ENCODE results near the gene PI4K2A. TPM values are rescaled to one million over a fixed set of nuclear protein-coding genes. Genes with fewer than 3 reads are reported as not detected.
"Not testable (repeated sequence)": the region's sequence is repeated elsewhere in the genome, so short reads cannot be mapped to it uniquely, and the experiment has no call there.

The PI4K2A gene
- total RNA-seq, 4 donors from 2014 or later: 16.1 to 18.5 (median 17.9) TPM

- DNase-seq (no peak), ATAC-seq (no peak)
- no peak overlapping the region for H3K4me3 ChIP-seq
- H3K9me3 ChIP-seq: no peaks in the 10 kb centered on the region
- no peak overlapping the region for H3K27ac ChIP-seq
- peaks cover 0 to 11% of the 10 kb centered on the region in 2 donors for H3K36me3 ChIP-seq
- intact Hi-C loops (cut with DNase I; ENCODE audit: low total_unique reads): loop anchor here (5.0 kb wide), 1 partner anchor 146 kb away; the partner anchor contains the start of genes MMS19 and UBTD1
- TF ChIP-seq, protein P1, sequence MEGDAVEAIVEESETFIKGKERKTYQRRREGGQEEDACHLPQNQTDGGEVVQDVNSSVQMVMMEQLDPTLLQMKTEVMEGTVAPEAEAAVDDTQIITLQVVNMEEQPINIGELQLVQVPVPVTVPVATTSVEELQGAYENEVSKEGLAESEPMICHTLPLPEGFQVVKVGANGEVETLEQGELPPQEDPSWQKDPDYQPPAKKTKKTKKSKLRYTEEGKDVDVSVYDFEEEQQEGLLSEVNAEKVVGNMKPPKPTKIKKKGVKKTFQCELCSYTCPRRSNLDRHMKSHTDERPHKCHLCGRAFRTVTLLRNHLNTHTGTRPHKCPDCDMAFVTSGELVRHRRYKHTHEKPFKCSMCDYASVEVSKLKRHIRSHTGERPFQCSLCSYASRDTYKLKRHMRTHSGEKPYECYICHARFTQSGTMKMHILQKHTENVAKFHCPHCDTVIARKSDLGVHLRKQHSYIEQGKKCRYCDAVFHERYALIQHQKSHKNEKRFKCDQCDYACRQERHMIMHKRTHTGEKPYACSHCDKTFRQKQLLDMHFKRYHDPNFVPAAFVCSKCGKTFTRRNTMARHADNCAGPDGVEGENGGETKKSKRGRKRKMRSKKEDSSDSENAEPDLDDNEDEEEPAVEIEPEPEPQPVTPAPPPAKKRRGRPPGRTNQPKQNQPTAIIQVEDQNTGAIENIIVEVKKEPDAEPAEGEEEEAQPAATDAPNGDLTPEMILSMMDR (IDR thresholded peaks at IDR 0.05 in 4 of 5, conservative IDR thresholded peaks at IDR 0.05 in 1 of 5): no peak
- no peak for TF ChIP-seq POLR2A (IDR thresholded peaks at IDR 0.05)
- H3K4me1 ChIP-seq: peaks cover 16 to 22% of the 10 kb centered on the region in 2 donors
- no peaks in the 10 kb centered on the region for H3K27me3 ChIP-seq
- in situ Hi-C loops (cut with MboI; ENCODE audit: low sequenced_read_pairs in 4 of 4): no loop called here
Observed at GRCh38 chr10:97643441-97643985, 3.0 kb downstream of the PI4K2A start.

DNA sequence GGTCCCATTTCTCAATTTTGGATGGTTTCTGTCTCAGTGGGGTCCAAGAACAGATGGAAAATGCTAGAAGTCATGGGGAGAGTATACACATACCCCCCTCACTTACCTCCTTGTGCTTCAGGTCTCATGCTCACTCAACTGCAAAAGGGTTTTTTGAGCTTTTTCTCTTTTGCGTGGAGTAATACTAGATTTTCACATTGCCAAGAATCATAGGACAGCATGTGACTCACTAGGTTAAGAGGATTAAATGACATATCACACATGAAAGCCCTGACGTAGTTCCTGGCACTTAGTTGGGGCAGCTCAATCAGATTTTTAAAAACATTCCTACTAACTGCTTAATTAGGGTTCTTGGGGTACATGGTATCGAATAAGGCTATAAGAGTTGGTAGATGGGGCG, 4.5 kb downstream of the PI4K2A start:
- H3K27ac ChIP-seq: no peak overlapping the region
- H3K27me3 ChIP-seq: no peaks in the 10 kb centered on the region
- H3K36me3 ChIP-seq: peaks cover 0 to 11% of the 10 kb centered on the region in 2 donors
- ATAC-seq (no peak), DNase-seq (no peak)
- peaks cover 16 to 34% of the 10 kb centered on the region in 2 donors for H3K4me1 ChIP-seq
- no peak overlapping the region for H3K4me3 ChIP-seq
- H3K9me3 ChIP-seq: no peaks in the 10 kb centered on the region
- TF ChIP-seq POLR2A (IDR thresholded peaks at IDR 0.05): no peak
- TF ChIP-seq, protein P1 (IDR thresholded peaks at IDR 0.05 in 4 of 5, conservative IDR thresholded peaks at IDR 0.05 in 1 of 5): no peak
- in situ Hi-C loops (cut with MboI; ENCODE audit: low sequenced_read_pairs in 4 of 4) (no loop called here), intact Hi-C loops (cut with DNase I; ENCODE audit: low total_unique reads) (loop anchor here (5.0 kb wide), 1 partner anchor 148 kb away; the partner anchor contains the start of genes MMS19 and UBTD1)

DNA sequence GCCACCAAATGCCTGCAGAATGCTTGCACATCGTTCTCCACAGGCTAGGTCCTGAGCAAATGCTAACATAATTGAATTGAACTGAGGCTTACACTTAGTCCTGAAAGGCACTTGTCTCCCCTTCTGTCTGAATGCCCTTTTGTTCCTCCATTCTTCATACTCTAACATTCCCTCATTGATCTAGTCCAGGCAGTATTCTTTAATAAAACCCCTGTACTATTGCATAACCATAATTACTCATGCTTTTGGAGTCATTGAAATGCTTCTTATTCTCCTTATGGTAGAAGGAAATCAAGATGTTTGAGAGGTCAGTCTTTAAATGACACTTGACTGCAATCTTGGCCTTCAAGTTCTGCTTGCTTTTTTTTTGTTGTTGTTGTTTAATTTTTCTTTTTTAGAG, 7.1 kb downstream of the PI4K2A start:
- Histone ChIP-seq H3K27me3 (no peaks in the 10 kb centered on the region), H3K9me3 (no peaks in the 10 kb centered on the region), H3K27ac (no peak overlapping the region), H3K36me3 (peaks cover 0 to 31% of the 10 kb centered on the region in 2 donors), H3K4me3 (no peak overlapping the region), H3K4me1 (peaks cover under 1 to 22% of the 10 kb centered on the region in 2 donors)
- DNase-seq: no peak
- ATAC-seq: no peak
- TF ChIP-seq POLR2A (IDR thresholded peaks at IDR 0.05): no peak
- TF ChIP-seq, protein P1 (IDR thresholded peaks at IDR 0.05 in 4 of 5, conservative IDR thresholded peaks at IDR 0.05 in 1 of 5): no peak
- intact Hi-C loops (cut with DNase I; ENCODE audit: low total_unique reads) (no loop called here), in situ Hi-C loops (cut with MboI; ENCODE audit: low sequenced_read_pairs in 4 of 4) (no loop called here)

GRCh38 chr10:97648562-97649404, 8.3 kb downstream of the PI4K2A start:
- intact Hi-C loops (cut with DNase I; ENCODE audit: low total_unique reads) (no loop called here), in situ Hi-C loops (cut with MboI; ENCODE audit: low sequenced_read_pairs in 4 of 4) (no loop called here)
- H3K9me3 ChIP-seq: no peaks in the 10 kb centered on the region
- no peak overlapping the region for H3K4me3 ChIP-seq
- H3K4me1 ChIP-seq: peaks cover 0 to 15% of the 10 kb centered on the region in 2 donors
- peak; percentile 72 to 75 for ATAC-seq
- TF ChIP-seq POLR2A (IDR thresholded peaks at IDR 0.05): peak in 1 of 2 donors; percentile 16
- TF ChIP-seq, protein P1 (IDR thresholded peaks at IDR 0.05 in 4 of 5, conservative IDR thresholded peaks at IDR 0.05 in 1 of 5): no peak
- peak overlapping the region in 3 of 4 donors; percentile 23 to 49 (median 32) for H3K27ac ChIP-seq
- peak; percentile 6 to 22 for DNase-seq
- H3K27me3 ChIP-seq: no peaks in the 10 kb centered on the region
- peaks cover 0 to 43% of the 10 kb centered on the region in 2 donors for H3K36me3 ChIP-seq

GRCh38 chr10:97649405-97649750, 8.9 kb downstream of the PI4K2A start:
- H3K4me3 ChIP-seq; DNase-seq; H3K9me3 ChIP-seq; in situ Hi-C loops (cut with MboI; ENCODE audit: low sequenced_read_pairs in 4 of 4); ATAC-seq; intact Hi-C loops (cut with DNase I; ENCODE audit: low total_unique reads); H3K27me3 ChIP-seq: not testable (repeated sequence)
- H3K4me1 ChIP-seq: peaks cover 0 to 15% of the 10 kb centered on the region in 2 donors
- peaks cover 0 to 44% of the 10 kb centered on the region in 2 donors for H3K36me3 ChIP-seq
- peak overlapping the region in 3 of 4 donors; percentile 23 to 49 (median 32) for H3K27ac ChIP-seq

All from gastrocnemius medialis (tissue), 4 donors.